Left forelimb (tissue), 1 donor: ENCODE measurements around the gene ANO3.
"Not testable (repeated sequence)": the region's sequence is repeated elsewhere in the genome, so short reads cannot be mapped to it uniquely, and the experiment has no call there.

Experiments used
- DNase-seq: peaks from one replicate; pipeline ENCODE4 v3.0.0-alpha.2; 2018; ENCODE audit warnings: low spot score

ANO3 gene

GRCh38 chr11:26331911-26332571, at the start of gene ANO3:
Gene ANO3 (plus strand): TSS chr11:26332130. CDS start chr11:26332276, 146 bp downstream.
- DNase-seq, result peak; percentile 88

GRCh38 chr11:26283852-26284408, 48.0 kb upstream of the ANO3 start:
- DNase-seq, result no peak

GRCh38 chr11:26285608-26286007, 46.3 kb upstream of the ANO3 start:
- no peak for DNase-seq

GRCh38 chr11:26286472-26287066, 45.4 kb upstream of the ANO3 start:
- no peak for DNase-seq

GRCh38 chr11:26287067-26287518, 44.8 kb upstream of the ANO3 start:
- no peak for DNase-seq

GRCh38 chr11:26297189-26297975, 34.5 kb upstream of the ANO3 start:
- no peak for DNase-seq

GRCh38 chr11:26316372-26316771, 15.6 kb upstream of the ANO3 start:
- DNase-seq, result not testable (repeated sequence)

GRCh38 chr11:26319906-26320305, 12.0 kb upstream of the ANO3 start:
- no peak for DNase-seq

GRCh38 chr11:26321516-26321915, 10.4 kb upstream of the ANO3 start:
- no peak for DNase-seq

GRCh38 chr11:26322335-26323067, 9.4 kb upstream of the ANO3 start:
- DNase-seq, result no peak

GRCh38 chr11:26323837-26324236, 8.1 kb upstream of the ANO3 start:
- no peak for DNase-seq

- no peak for DNase-seq
These were observed 7.7 kb upstream of the ANO3 start for GRCh38 chr11:26324270-26324669.

- no peak for DNase-seq
These were observed 5.0 kb upstream of the ANO3 start for GRCh38 chr11:26326793-26327400.

GRCh38 chr11:26329206-26329605, 2.7 kb upstream of the ANO3 start:
- DNase-seq, result no peak

- no peak for DNase-seq
These were observed 1.7 kb upstream of the ANO3 start for GRCh38 chr11:26330262-26330661.

- no peak for DNase-seq
These were observed 614 bp downstream of the ANO3 start for GRCh38 chr11:26332572-26332915.

GRCh38 chr11:26333906-26334305, 2.0 kb downstream of the ANO3 start:
- DNase-seq, result no peak

GRCh38 chr11:26335903-26336302, 4.0 kb downstream of the ANO3 start:
- DNase-seq, result no peak

- no peak for DNase-seq
These were observed 12.7 kb downstream of the ANO3 start for GRCh38 chr11:26344647-26345046.

- DNase-seq, result no peak
These were observed 16.8 kb downstream of the ANO3 start for GRCh38 chr11:26348776-26349175.

GRCh38 chr11:26350002-26350401, 18.1 kb downstream of the ANO3 start:
- DNase-seq, result no peak

- DNase-seq, result no peak
These were observed 21.1 kb downstream of the ANO3 start for GRCh38 chr11:26353010-26353409.
